ENCODE measurements around the gene SLC16A3. TPM values are rescaled to one million over a fixed set of nuclear protein-coding genes. Genes with fewer than 3 reads are reported as not detected.
A peak's percentile ranks its signal among the peaks of the same experiment; 100 is the strongest.

SLC16A3 gene
- total and polyA plus RNA-seq, 2 experiments from 2014 or later = 63.2 to 313 TPM

DNA sequence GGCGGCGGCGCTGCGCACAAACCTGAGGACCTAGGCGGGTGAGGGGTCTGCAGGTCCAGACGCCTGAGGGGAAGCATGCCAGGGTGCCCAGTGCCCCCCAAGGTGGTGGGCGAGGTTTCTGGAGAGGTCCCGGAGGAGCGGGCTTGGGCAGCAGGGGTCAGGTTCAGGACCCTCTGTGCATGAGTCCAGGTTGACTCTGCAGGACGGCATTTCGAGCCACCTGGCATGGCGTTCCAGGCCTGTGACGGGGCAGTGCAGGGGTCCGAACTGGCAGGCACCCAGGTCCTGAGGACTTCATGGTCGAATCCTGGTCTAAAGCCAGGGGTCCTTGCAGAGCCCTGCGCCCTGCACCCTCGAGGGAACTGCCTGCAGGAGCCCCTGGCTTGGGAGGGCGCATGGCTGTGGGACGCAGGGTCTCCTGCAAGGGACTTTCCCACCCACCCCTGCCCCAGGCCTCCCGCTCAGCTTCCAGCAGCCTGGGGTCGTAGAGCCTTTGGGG, 3.5 kb downstream of the SLC16A3 start:
- peaks cover 7% of the 10 kb centered on the region for H3K36me3 ChIP-seq
- TF ChIP-seq, protein P1, sequence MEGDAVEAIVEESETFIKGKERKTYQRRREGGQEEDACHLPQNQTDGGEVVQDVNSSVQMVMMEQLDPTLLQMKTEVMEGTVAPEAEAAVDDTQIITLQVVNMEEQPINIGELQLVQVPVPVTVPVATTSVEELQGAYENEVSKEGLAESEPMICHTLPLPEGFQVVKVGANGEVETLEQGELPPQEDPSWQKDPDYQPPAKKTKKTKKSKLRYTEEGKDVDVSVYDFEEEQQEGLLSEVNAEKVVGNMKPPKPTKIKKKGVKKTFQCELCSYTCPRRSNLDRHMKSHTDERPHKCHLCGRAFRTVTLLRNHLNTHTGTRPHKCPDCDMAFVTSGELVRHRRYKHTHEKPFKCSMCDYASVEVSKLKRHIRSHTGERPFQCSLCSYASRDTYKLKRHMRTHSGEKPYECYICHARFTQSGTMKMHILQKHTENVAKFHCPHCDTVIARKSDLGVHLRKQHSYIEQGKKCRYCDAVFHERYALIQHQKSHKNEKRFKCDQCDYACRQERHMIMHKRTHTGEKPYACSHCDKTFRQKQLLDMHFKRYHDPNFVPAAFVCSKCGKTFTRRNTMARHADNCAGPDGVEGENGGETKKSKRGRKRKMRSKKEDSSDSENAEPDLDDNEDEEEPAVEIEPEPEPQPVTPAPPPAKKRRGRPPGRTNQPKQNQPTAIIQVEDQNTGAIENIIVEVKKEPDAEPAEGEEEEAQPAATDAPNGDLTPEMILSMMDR (IDR thresholded peaks at IDR 0.05; ENCODE audit: low read depth, low read length) = no peak
- no peak overlapping the region for H3K27ac ChIP-seq
- no peaks in the 10 kb centered on the region for H3K9me3 ChIP-seq (ENCODE audit: low read depth)
- H3K27me3 ChIP-seq = no peaks in the 10 kb centered on the region
- H3K4me1 ChIP-seq (ENCODE audit: low read depth) = peaks cover 33% of the 10 kb centered on the region
- no peak for DNase-seq (ENCODE audit: low read depth in 1 of 2, low spot score in 1 of 2)
- peak overlapping the region; percentile 98 for H3K4me3 ChIP-seq

- Histone ChIP-seq H3K27me3 (no peaks in the 10 kb centered on the region), H3K9me3 (ENCODE audit: low read depth) (no peaks in the 10 kb centered on the region), H3K4me3 (no peak overlapping the region), H3K36me3 (peaks cover 15% of the 10 kb centered on the region), H3K4me1 (ENCODE audit: low read depth) (peaks cover 40% of the 10 kb centered on the region), H3K27ac (peak overlapping the region; percentile 47)
- TF ChIP-seq, protein P1 (IDR thresholded peaks at IDR 0.05; ENCODE audit: low read depth, low read length) = no peak
- no peak for DNase-seq (ENCODE audit: low read depth in 1 of 2, low spot score in 1 of 2)
Measured at GRCh38 chr17:82232876-82233785, 4.3 kb downstream of the SLC16A3 start.

DNA sequence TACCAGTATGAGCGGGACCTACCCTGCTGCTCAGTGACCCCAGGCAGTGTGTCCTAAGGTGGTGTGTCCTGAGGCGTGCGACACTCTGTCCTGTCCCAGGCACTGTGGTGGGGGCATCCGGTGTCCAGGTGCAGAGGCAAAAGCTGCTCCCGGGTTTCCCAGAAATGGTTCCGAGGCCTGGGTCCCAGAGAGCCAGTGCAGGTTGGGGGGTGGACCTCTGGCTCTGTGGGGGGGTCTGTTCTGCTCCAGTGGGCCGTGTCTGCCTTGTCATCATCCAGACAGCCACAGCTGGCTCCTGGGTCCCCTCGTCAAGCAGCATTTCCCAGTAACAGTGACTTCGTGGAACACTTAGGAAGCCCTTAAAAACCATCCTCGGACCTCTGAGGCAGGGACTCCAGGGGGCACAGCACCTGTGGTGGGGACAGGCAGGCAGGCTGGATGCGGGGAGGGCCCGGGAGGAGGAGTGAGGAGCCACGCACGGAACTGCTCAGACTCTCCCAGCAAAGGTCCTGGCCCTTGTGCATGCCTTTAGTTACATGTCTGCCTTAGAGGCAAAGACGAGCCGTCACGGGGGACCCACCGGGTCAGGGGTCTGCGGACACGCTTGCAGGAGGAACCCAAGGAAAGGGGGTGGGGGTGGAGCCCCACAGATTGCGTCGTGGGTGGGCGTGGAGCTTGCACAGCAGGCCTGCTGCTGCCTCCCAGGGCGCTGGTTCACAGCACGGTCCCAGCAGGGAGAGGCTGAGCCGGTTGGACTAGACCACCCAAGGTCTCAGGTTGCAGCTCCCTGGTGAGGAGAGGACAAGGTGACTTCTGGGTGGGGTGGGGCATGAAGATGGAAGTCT, 5.6 kb downstream of the SLC16A3 start:
- H3K4me3 ChIP-seq = no peak overlapping the region
- H3K27ac ChIP-seq = peak overlapping the region; percentile 63
- peaks cover 46% of the 10 kb centered on the region for H3K4me1 ChIP-seq (ENCODE audit: low read depth)
- H3K36me3 ChIP-seq = peaks cover 24% of the 10 kb centered on the region
- H3K27me3 ChIP-seq = no peaks in the 10 kb centered on the region
- no peaks in the 10 kb centered on the region for H3K9me3 ChIP-seq (ENCODE audit: low read depth)
- TF ChIP-seq, protein P1 (IDR thresholded peaks at IDR 0.05; ENCODE audit: low read depth, low read length) = no peak
- DNase-seq (ENCODE audit: low read depth in 1 of 2, low spot score in 1 of 2) = no peak

DNA sequence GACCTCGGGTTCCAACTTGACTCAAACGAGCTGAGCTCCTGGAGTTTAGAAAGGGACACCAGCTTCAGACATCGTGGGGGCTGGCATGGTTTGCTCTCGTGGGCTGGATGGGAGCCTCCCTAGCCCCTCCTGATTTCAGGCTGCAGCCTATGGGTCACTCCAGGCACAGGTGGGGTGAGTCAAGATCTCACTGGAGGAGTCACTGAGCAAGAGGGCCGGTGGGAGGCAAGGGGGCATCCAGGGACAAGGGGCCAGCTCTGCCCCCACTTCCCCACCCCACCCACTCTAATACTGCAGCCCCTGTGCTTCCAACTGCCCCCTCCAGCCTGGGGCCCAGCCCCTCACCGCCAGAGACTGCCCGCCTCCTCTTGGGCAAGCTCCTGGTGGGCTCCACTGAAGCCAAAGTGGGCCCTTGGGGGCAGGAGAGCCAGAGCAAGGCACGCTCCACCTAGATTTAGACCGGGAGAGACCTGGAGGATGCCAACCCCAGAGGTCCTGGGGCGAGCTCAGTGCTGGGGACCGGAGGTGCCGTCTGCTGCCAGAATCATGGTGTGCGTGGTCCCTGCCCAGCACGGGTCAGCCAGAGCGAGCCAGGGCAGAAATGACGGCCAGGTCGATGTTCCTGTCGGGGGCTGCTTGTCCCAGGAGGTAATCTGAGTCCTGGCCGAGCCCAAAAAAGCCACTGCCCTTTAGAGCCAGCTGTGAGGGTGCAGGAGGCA, 6.4 kb downstream of the SLC16A3 start:
- Histone ChIP-seq H3K27ac (peak overlapping the region; percentile 63), H3K4me3 (no peak overlapping the region), H3K4me1 (ENCODE audit: low read depth) (peaks cover 46% of the 10 kb centered on the region), H3K36me3 (peaks cover 24% of the 10 kb centered on the region), H3K27me3 (no peaks in the 10 kb centered on the region), H3K9me3 (ENCODE audit: low read depth) (no peaks in the 10 kb centered on the region)
- TF ChIP-seq, protein P1 (IDR thresholded peaks at IDR 0.05; ENCODE audit: low read depth, low read length) = no peak
- no peak for DNase-seq (ENCODE audit: low read depth in 1 of 2, low spot score in 1 of 2)

GRCh38 chr17:82235775-82236141, 6.9 kb downstream of the SLC16A3 start:
- Histone ChIP-seq H3K27ac (peak overlapping the region; percentile 63), H3K36me3 (peaks cover 24% of the 10 kb centered on the region), H3K4me3 (no peak overlapping the region), H3K9me3 (ENCODE audit: low read depth) (no peaks in the 10 kb centered on the region), H3K27me3 (no peaks in the 10 kb centered on the region), H3K4me1 (ENCODE audit: low read depth) (peaks cover 50% of the 10 kb centered on the region)
- TF ChIP-seq, protein P1 (IDR thresholded peaks at IDR 0.05; ENCODE audit: low read depth, low read length) = no peak
- DNase-seq (ENCODE audit: low read depth in 1 of 2, low spot score in 1 of 2) = no peak

All from cardiac muscle cell (in vitro differentiated cells and primary cell).